Erythroblast (primary cell): ENCODE measurements around the gene NT5C1B.
"Not testable (repeated sequence)": the region's sequence is repeated elsewhere in the genome, so short reads cannot be mapped to it uniquely, and the experiment has no call there.

Experiments
- DNase-seq, 2 experiments: peaks; one replicate each; lab custom pipeline; 2025; lab: John Stamatoyannopoulos, UW
- GATA1 ChIP-seq: IDR thresholded peaks from 2 replicates; pipeline ENCODE4 v1.6.1; 2011; ENCODE audit warnings: low read depth, mild to moderate bottlenecking, control low read depth, low read length, moderate library complexity
- POLR2A ChIP-seq: IDR thresholded peaks from 2 replicates; pipeline ENCODE4 v1.6.1; 2011; ENCODE audit warnings: mild to moderate bottlenecking, low read length

Gene NT5C1B

DNA sequence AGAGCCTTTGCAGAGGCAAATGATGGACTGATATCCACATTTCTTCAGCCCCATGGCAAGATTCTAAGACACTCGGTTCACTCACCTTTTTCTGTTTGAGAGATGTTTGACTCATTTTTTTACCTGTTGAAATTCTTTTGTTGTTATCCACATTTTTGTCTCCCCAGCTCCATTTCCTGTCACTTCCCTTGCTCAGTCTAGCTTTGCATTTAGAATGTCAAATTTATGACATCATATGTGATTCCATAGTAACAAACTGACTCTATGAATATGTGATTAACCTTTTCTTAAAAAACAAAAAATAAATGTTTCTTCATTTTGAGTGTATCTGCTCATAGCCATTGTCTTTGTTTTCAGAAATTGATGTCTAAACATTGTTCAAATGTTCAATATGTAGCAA, at the start of gene NT5C1B:
Gene NT5C1B (minus strand): TSS at position 216 of the 400 bp plus-strand sequence. CDS start 101 bp downstream, at position 115.
- DNase-seq, result no peak
- TF ChIP-seq POLR2A, result no peak
- TF ChIP-seq GATA1, result no peak

DNA sequence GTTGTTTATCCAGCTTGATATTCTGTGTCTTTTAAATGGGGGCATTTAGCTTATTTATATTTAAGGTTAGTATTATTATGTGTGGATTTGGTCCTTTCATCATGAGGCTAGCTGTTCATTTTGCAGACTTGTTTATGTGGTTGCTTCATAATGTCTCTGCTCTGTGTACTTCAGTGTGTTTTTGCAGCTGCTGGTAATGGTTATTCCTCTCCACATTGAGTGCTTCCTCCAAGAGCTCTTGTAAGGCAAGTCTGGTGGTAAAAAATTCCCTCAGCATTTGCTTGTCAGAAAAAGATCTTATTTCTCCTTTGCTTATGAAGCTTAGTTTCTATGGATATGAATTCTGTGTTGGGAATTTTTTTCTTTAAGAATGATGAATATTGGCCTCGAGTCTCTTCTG, 47.8 kb upstream of the NT5C1B start:
- TF ChIP-seq POLR2A (no peak), GATA1 (no peak)
- DNase-seq, result no peak

DNA sequence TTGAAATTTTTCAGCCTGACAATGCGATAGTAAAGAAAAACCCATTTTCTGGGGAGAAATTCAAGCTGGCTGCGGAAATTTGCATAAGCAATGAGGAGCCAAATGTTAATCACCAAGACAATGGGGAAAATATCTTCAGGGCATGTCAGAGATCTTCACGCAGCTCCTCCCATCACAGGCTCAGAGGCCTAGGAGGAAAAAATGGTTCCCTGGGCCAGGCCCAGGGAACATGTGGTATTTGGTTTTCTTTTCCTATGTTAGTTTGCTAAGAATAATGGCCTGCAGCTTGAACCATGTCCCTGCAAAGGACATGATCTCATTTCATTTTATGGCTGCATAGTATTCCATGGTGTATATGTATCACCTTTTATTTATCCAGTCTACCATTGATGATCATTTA, 43.3 kb upstream of the NT5C1B start:
- not testable (repeated sequence) for DNase-seq

DNA sequence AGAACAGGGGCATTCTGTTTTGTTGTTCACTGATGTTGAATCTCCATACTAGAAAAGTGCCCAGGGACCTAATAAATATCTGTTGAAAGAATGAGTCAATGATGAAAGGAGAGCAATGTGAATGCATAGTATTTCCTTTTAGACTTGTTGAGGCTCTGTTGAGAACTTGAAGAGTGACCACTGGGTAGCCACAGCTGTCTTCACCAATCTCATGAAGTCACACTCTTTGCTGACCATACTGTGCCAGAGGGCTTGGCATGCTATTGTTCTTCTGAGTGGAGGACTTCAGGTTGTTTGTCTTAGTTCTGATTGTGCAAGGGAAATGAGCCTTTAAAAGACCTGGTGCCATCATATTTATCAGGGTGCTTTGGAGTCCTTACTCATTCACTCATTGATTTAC, 41.6 kb upstream of the NT5C1B start:
- DNase-seq, result no peak
- no peak for TF ChIP-seq GATA1
- no peak for TF ChIP-seq POLR2A

GRCh38 chr2:18630541-18630940, 41.2 kb upstream of the NT5C1B start:
- TF ChIP-seq POLR2A, result no peak
- TF ChIP-seq GATA1, result no peak
- DNase-seq, result no peak

DNA sequence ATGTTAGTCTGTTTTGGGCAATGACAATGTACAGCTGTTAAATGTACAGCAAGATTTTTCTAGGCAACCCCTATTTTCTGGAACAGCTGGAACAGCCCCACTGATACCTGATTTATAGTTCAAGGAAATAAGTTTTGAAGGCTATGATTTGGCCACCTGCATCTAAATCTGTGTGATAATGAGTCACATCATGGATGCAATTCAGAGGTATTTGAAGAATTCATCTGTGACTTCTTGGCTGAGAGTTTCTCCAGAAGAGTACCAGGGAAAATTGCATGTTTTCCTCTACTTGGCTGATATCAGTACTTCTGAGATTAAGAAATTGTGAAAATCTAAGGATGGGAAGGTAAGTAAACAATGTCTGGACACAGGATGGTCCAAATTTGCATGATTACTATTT, 40.7 kb upstream of the NT5C1B start:
- TF ChIP-seq POLR2A (no peak), GATA1 (no peak)
- DNase-seq, result no peak

DNA sequence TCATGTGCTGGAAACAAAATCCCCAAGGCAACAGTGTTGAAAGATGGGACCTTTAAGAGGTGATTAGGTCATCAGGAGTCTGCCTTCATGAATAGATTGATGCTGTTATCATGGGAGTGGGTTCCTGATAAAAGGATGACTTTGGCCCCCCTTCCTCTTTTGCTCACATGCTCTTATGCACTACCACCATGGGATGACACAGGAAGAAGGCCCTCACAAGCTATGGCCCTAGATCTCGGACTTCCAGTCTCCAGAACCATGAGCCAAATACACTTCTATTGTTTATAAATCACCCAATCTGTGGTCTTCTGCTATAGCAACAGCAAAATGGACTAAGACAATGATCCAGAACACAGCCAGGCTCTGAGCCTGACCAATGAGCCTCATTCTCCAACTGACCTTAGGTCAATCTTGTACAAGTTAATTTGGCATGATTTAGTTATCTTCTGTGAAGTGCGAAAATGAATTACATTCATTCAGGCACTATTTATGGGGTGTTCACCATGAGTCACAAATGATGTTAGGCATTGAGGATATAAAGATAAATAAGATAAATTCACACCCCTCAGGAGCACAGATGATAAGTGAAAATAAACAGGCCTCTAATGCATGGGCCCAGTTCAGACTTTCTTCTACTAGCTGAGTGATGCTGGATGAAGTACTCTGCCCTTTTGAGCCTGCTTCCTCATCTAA, 37.7 kb upstream of the NT5C1B start:
- no peak for DNase-seq
- TF ChIP-seq GATA1, result no peak

- TF ChIP-seq POLR2A, result no peak
- no peak for TF ChIP-seq GATA1
- DNase-seq, result no peak
Measured at GRCh38 chr2:18626256-18626668, 36.9 kb upstream of the NT5C1B start.

- DNase-seq, result no peak
- no peak for TF ChIP-seq POLR2A
- no peak for TF ChIP-seq GATA1
Measured at GRCh38 chr2:18625563-18625962, 36.2 kb upstream of the NT5C1B start.

DNA sequence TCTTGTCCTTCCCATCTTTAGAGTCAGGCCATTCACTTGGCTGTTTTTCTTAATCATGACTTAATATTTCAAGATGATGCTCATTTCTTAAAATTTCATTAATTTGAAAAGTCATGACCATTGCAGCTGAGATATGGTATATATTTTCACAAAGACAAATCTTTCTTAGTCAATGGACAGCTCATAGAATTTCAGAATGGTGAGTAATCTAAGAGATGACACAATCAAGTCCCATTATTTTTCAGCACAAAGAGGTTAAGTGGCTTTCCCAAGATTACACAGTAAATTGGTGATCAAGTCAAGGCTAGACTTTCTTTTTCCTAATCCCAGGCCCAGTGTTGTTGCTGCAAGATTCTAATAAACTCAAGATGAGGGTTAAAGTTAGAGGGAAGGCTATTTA, 34.4 kb upstream of the NT5C1B start:
- TF ChIP-seq GATA1 (no peak), POLR2A (no peak)
- DNase-seq, result no peak

- no peak for TF ChIP-seq POLR2A
- no peak for TF ChIP-seq GATA1
Measured at GRCh38 chr2:18620867-18621632, 31.7 kb upstream of the NT5C1B start.

GRCh38 chr2:18619091-18619490, 29.7 kb upstream of the NT5C1B start:
- TF ChIP-seq GATA1 (no peak), POLR2A (no peak)
- no peak for DNase-seq

More at GRCh38 chr2:18620867-18621632, 31.7 kb upstream of the NT5C1B start:
- DNase-seq, result no peak

DNA sequence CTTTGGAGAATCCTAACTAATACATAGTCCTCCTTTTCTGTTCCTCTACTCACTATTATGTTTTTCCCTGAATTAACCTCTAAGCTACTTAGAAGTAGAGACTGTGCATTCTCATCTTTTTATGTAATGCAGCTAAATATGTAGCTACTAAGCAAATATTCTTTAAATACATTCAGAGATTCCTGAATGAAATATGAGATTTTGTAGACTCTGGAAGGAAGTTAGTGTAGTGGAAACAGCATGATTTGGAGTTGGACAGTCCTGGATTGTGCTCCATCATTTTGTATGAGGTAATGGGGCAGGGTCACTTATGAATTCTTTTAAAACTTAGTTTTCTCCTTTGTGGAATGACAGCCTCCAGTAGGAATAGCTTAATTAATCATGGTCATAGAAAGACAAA, 24.7 kb upstream of the NT5C1B start:
- DNase-seq, result no peak
- TF ChIP-seq POLR2A (no peak), GATA1 (no peak)

DNA sequence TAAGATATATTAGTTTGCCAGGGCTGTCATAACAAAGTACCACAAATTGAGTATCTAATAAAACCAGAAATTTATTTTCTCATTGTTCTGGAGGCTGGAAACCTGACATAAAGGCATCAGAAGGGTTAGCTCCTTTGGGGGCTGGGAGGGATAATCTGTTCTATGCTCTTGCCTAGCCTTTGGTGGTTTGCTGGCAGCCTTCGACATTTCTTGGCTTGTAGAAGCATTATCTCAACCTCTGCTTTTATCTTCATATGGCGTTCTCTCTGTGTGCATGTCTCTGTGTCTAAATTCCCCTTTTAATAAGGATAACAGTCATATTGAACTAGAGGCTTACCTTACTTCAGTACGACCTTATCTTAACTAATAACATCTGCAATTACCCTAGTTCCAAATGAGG, 22.8 kb upstream of the NT5C1B start:
- TF ChIP-seq GATA1, result no peak
- TF ChIP-seq POLR2A, result no peak
- no peak for DNase-seq

DNA sequence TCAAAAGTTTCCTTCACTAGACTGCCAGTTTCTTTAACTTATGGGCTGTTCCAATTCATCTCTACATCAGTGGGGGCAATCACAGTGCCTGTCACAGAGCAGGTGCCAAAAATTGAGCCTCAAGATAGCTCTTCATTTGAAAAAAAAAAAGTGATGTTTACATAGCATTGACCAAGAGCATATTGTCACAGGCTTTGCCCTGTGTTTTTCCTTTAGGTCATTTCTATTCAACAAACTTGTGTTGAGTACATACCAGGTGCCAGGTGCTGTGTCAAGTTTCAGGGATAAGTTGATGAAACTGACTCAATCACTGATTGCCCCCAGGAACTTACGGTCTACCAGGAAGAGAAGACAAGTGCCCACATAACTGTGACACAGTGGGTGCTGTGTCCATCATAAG, 22.2 kb upstream of the NT5C1B start:
- TF ChIP-seq POLR2A (no peak), GATA1 (no peak)
- DNase-seq, result no peak

GRCh38 chr2:18611184-18611583, 21.8 kb upstream of the NT5C1B start:
- no peak for TF ChIP-seq POLR2A
- no peak for TF ChIP-seq GATA1
- no peak for DNase-seq
